ENCODE data around the gene CHIT1. TPM values are rescaled to one million over a fixed set of nuclear protein-coding genes. Genes with fewer than 3 reads are reported as not detected.

Gene CHIT1
- total and polyA plus RNA-seq, 2 of the 8 experiments (the other 6 are each of a cell fraction or from before 2014, with no cell fraction given), result not detected

DNA sequence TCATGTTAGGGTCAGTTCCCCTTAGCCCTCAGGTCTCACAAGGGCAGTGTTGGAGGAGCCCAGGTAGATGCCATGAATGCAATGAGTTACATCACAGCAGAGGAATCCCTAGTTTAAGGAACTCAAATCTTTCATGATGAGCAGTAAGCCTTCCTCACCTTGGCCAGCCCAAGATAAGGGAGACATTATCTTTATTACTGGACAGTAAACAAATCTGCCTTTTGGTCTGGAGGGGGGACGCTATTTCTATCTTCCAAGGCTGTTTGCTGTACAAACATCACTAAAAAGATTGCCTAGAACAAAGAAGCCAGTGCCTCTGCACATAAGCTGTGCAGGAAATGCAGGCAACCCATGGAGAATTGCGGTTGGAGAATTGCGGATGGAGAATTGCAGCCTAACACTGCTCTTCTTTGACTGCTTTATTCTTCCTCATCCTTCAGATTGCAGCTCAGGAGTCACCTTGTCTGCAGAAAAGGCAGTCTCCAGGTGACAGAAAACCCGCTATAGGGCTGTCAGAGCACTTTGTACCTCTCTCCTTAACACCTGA, 40.7 kb downstream of the CHIT1 start:
- no peak overlapping the region for H2BK5ac ChIP-seq (ENCODE audit: low read depth, low read length)
- no peak for FAIRE-seq
- H2BK20ac ChIP-seq (ENCODE audit: low read length), result no peak overlapping the region
- no peak overlapping the region for H4K5ac ChIP-seq (ENCODE audit: insufficient read length, low read depth, low read length)
- no peak for DNase-seq (ENCODE audit: low read depth in 1 of 2, low spot score in 2 of 2)
- H3K4me3 ChIP-seq (ENCODE audit: extremely low read depth in 1 of 4, insufficient read depth in 2 of 4, low read depth in 3 of 4, low read length in 4 of 4), result no peak overlapping the region
- no peaks in the 10 kb centered on the region for H3K79me2 ChIP-seq (ENCODE audit: control insufficient read depth in 1 of 2, insufficient read depth in 2 of 2, low read length in 2 of 2)
- no peak overlapping the region for H3K4me2 ChIP-seq (ENCODE audit: insufficient read depth in 1 of 2, low read depth in 2 of 2, low read length in 2 of 2)
- H4K20me1 ChIP-seq (replicated peaks in 1 of 2; ENCODE audit: control insufficient read depth in 1 of 2, insufficient read depth in 2 of 2, low read length in 2 of 2), result no peaks in the 10 kb centered on the region
- no peaks in the 10 kb centered on the region for H3K36me3 ChIP-seq (ENCODE audit: control insufficient read depth in 2 of 4, insufficient read depth in 4 of 4, low read length in 3 of 4)
- H3K27ac ChIP-seq (ENCODE audit: low read depth, low read length), result no peak overlapping the region
- ChIA-PET POLR2A (ENCODE audit: partially characterized antibody) (interaction anchor here (1.0 kb wide), 1 partner anchor 12 kb away, joined by 4 read pairs; no protein-coding TSS in a partner anchor), CTCF (ENCODE audit: partially characterized antibody) (interaction anchor here (0.9 to 5.7 kb wide), 5 partner anchors 16 to 200 kb away, joined by 3 to 33 read pairs (median 6); no protein-coding TSS in a partner anchor)
- no peak overlapping the region for H2BK12ac ChIP-seq (ENCODE audit: low read depth, low read length)
- H3K9me3 ChIP-seq (ENCODE audit: insufficient read depth in 2 of 2, low read depth in 1 of 2, low read length in 1 of 2), result no peaks in the 10 kb centered on the region
- H4K8ac ChIP-seq (ENCODE audit: extremely low read depth, insufficient read depth, low read length), result no peak overlapping the region
- no peak overlapping the region for H2BK120ac ChIP-seq (replicated peaks; ENCODE audit: low read depth, low read length)
- H3K14ac ChIP-seq (ENCODE audit: insufficient read length), result no peak overlapping the region
- no peak overlapping the region for H3K9ac ChIP-seq (replicated peaks in 1 of 4; ENCODE audit: extremely low read depth in 1 of 4, low read depth in 3 of 4, low read length in 3 of 4)
- H3K56ac ChIP-seq (replicated peaks; ENCODE audit: insufficient read length, low read depth, low read length), result no peak overlapping the region
- no peak overlapping the region for H3K4ac ChIP-seq (replicated peaks; ENCODE audit: insufficient read length, low read depth, low read length)
- no peak overlapping the region for H2BK15ac ChIP-seq (ENCODE audit: low read length)
- H3K23me2 ChIP-seq (ENCODE audit: low read depth, low read length), result no peaks in the 10 kb centered on the region
- H2AK5ac ChIP-seq (ENCODE audit: low read depth, low read length), result no peak overlapping the region
- no peak overlapping the region for H3K23ac ChIP-seq (ENCODE audit: insufficient read length)
- 92% methylated on average over 4 of the region's 4 CpGs; no CpG with 5 or more reads in 1 of the 2 experiments for WGBS, 2 experiments (ENCODE audit: extremely low coverage in 1 of 2, insufficient coverage in 1 of 2, insufficient read length in 1 of 2, insufficient replicate concordance in 2 of 2, low coverage in 1 of 2, low lambda C conversion rate in 2 of 2, missing lambda C conversion rate in 1 of 2)
- no peak overlapping the region for H4K91ac ChIP-seq (replicated peaks; ENCODE audit: insufficient read length, low read length)
- H3K27me3 ChIP-seq (replicated peaks in 1 of 4; ENCODE audit: control insufficient read depth in 3 of 4, extremely low read depth in 1 of 4, insufficient read depth in 3 of 4, low read length in 3 of 4), result no peaks in the 10 kb centered on the region
- no peak overlapping the region for H2AFZ ChIP-seq (ENCODE audit: low read length)
- no peaks in the 10 kb centered on the region for H3K79me1 ChIP-seq (ENCODE audit: low read depth, low read length)
- H3K18ac ChIP-seq (ENCODE audit: extremely low read depth, low read length), result no peak overlapping the region
- H3K4me1 ChIP-seq (replicated peaks in 1 of 4; ENCODE audit: control insufficient read depth in 3 of 4, insufficient read depth in 4 of 4, low read length in 3 of 4), result peaks cover 6 to 17% (median 11%) of the 10 kb centered on the region in 4 experiments
- TF ChIP-seq, protein P1, sequence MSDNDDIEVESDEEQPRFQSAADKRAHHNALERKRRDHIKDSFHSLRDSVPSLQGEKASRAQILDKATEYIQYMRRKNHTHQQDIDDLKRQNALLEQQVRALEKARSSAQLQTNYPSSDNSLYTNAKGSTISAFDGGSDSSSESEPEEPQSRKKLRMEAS (IDR thresholded peaks at IDR 0.05), result no peak
- no peak for TF ChIP-seq TEAD4 (IDR thresholded peaks at IDR 0.05; ENCODE audit: low read depth, low read length)
- no peak for TF ChIP-seq KDM4A (IDR thresholded peaks at IDR 0.05; ENCODE audit: low read depth, low read length, severe bottlenecking)
- no peak for TF ChIP-seq SP1 (IDR thresholded peaks at IDR 0.05; ENCODE audit: low read depth, low read length)
- no peak for TF ChIP-seq SP4 (IDR thresholded peaks at IDR 0.05; ENCODE audit: low read length)
- TF ChIP-seq SIN3A (conservative IDR thresholded peaks at IDR 0.05 in 1 of 2, IDR thresholded peaks at IDR 0.05 in 1 of 2; ENCODE audit: low read depth in 1 of 2, low read length in 2 of 2), result no peak
- no peak for TF ChIP-seq POLR2AphosphoS5 (IDR thresholded peaks at IDR 0.05; ENCODE audit: low read depth, low read length)
- TF ChIP-seq SRF (IDR thresholded peaks at IDR 0.05; ENCODE audit: low read depth, low read length), result no peak
- no peak for TF ChIP-seq RFX5 (IDR thresholded peaks at IDR 0.05; ENCODE audit: borderline replicate concordance, low read depth, low read length)
- TF ChIP-seq RNF2 (IDR thresholded peaks at IDR 0.05; ENCODE audit: borderline replicate concordance, low read depth, low read length, missing control alignments, poor library complexity, severe bottlenecking), result no peak
- TF ChIP-seq, protein P2, sequence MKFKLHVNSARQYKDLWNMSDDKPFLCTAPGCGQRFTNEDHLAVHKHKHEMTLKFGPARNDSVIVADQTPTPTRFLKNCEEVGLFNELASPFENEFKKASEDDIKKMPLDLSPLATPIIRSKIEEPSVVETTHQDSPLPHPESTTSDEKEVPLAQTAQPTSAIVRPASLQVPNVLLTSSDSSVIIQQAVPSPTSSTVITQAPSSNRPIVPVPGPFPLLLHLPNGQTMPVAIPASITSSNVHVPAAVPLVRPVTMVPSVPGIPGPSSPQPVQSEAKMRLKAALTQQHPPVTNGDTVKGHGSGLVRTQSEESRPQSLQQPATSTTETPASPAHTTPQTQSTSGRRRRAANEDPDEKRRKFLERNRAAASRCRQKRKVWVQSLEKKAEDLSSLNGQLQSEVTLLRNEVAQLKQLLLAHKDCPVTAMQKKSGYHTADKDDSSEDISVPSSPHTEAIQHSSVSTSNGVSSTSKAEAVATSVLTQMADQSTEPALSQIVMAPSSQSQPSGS (IDR thresholded peaks at IDR 0.05; ENCODE audit: low read length), result no peak
- no peak for TF ChIP-seq CHD1 (IDR thresholded peaks at IDR 0.05; ENCODE audit: low read depth, low read length)

All from H1 (cell line).